ENCODE measurements around the gene DDX25. TPM values are rescaled to one million over a fixed set of nuclear protein-coding genes. Genes with fewer than 3 reads are reported as not detected.

The DDX25 gene
- total and polyA plus RNA-seq, 12 donors = 0.01 TPM; not detected in 11

GRCh38 chr11:125890447-125891100 lies 13.7 kb upstream of the DDX25 start:
- H3K27me3 ChIP-seq = no peaks in the 10 kb centered on the region
- DNase-seq (no peak), ATAC-seq (no peak)
- H3K4me3 ChIP-seq = no peak overlapping the region
- H3K27ac ChIP-seq = no peak overlapping the region
- H3K9me3 ChIP-seq = no peaks in the 10 kb centered on the region
- peaks cover 0 to 30% (median 11%) of the 10 kb centered on the region in 9 donors for H3K4me1 ChIP-seq
- peaks cover 0 to 42% (median 5%) of the 10 kb centered on the region in 9 donors for H3K36me3 ChIP-seq
- WGBS, 2 donors = 74 to 83% methylated on average over 3 of the region's 3 CpGs
- TF ChIP-seq CTCF (IDR thresholded peaks at IDR 0.05) = no peak
- intact Hi-C loops (cut with DNase I) = no loop called here

- H3K27me3 ChIP-seq = no peaks in the 10 kb centered on the region
- no peak for TF ChIP-seq CTCF (IDR thresholded peaks at IDR 0.05)
- peaks cover 0 to 26% (median 7%) of the 10 kb centered on the region in 9 donors for H3K4me1 ChIP-seq
- no peaks in the 10 kb centered on the region for H3K9me3 ChIP-seq
- intact Hi-C loops (cut with DNase I) = no loop called here
- H3K4me3 ChIP-seq = no peak overlapping the region
- ATAC-seq = no peak
- no peak overlapping the region for H3K27ac ChIP-seq
- peaks cover 0 to 46% (median 5%) of the 10 kb centered on the region in 9 donors for H3K36me3 ChIP-seq
- DNase-seq = no peak
These were observed 12.2 kb upstream of the DDX25 start for GRCh38 chr11:125892071-125892470.

- Histone ChIP-seq H3K9me3 (no peaks in the 10 kb centered on the region), H3K4me1 (peaks cover 0 to 22% (median 7%) of the 10 kb centered on the region in 9 donors), H3K4me3 (no peak overlapping the region), H3K36me3 (peaks cover 0 to 49% (median 5%) of the 10 kb centered on the region in 9 donors), H3K27ac (no peak overlapping the region), H3K27me3 (no peaks in the 10 kb centered on the region)
- no peak for TF ChIP-seq CTCF (IDR thresholded peaks at IDR 0.05)
- intact Hi-C loops (cut with DNase I) = no loop called here
- no peak for DNase-seq
- no peak for ATAC-seq
These were observed 11.3 kb upstream of the DDX25 start for GRCh38 chr11:125892994-125893393.

- peaks cover 6 to 30% (median 23%) of the 10 kb centered on the region in 9 donors for H3K4me1 ChIP-seq
- peaks cover 0 to 30% (median 0%) of the 10 kb centered on the region in 9 donors for H3K36me3 ChIP-seq
- H3K27me3 ChIP-seq = peaks cover 0 to 36% (median 28%) of the 10 kb centered on the region in 7 donors
- ATAC-seq (no peak), DNase-seq (no peak)
- TF ChIP-seq CTCF (IDR thresholded peaks at IDR 0.05) = no peak
- no peak overlapping the region for H3K27ac ChIP-seq
- 79 to 82% methylated on average over 6 of the region's 6 CpGs for WGBS, 2 donors
- intact Hi-C loops (cut with DNase I) = no loop called here
- H3K9me3 ChIP-seq = no peaks in the 10 kb centered on the region
- peak overlapping the region in 5 of 10 donors; percentile 65 to 81 (median 72) for H3K4me3 ChIP-seq
These were observed 2.4 kb upstream of the DDX25 start for GRCh38 chr11:125901872-125902271.

Measured in heart right ventricle (tissue), 16 donors.